TTC549 (cell line): ENCODE data around the gene KIF14.
"Not testable (repeated sequence)": the region's sequence is repeated elsewhere in the genome, so short reads cannot be mapped to it uniquely, and the experiment has no call there.

Experiments used
- FAIRE-seq: peaks from 2 replicates; lab custom pipeline; 2012; peaks lifted over from hg19 to GRCh38; lab: Jason Lieb, UNC

The KIF14 gene

GRCh38 chr1:200634261-200635122 is 13.9 kb upstream of the KIF14 start:
- no peak for FAIRE-seq

GRCh38 chr1:200631375-200631774 is 10.8 kb upstream of the KIF14 start:
- FAIRE-seq: no peak

- FAIRE-seq: peak; percentile 71
Measured at GRCh38 chr1:200630515-200630899, 10.0 kb upstream of the KIF14 start.

GRCh38 chr1:200629876-200630514 is 9.4 kb upstream of the KIF14 start:
- no peak for FAIRE-seq

- no peak for FAIRE-seq
Measured at GRCh38 chr1:200628223-200628881, 7.8 kb upstream of the KIF14 start.

- FAIRE-seq: no peak
Measured at GRCh38 chr1:200627575-200628222, 7.1 kb upstream of the KIF14 start.

DNA sequence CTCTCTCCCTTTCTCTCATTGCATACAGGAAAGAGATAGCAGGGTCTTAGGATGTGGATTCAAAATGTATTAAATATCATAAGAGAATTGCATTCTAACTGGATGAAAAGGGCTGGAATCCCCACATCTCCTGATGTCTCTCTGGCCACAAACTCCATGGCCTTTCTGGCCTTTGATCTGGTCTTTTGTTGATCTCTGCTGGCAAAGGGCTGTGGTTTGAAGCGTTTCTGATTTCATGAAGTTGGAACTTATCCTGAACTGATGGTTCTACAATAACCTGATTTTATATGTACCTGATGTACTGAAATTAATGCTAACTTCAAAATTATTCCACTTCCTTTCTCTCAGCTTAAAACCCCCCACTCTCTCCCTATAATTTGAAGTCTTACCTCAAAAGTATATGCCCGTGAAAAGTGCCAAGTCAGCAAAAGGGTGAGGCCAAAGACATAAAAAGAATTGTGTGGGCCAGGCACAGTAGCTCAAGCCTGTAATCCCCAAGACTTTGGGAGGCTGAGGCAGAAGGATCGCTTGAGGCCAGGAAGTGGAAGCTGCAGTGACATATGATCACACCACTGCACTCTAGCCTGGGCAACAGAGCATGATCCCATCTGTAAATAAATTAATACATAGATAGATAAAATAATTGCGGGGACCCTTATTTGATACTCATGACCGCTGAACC is 6.4 kb upstream of the KIF14 start:
- no peak for FAIRE-seq

DNA sequence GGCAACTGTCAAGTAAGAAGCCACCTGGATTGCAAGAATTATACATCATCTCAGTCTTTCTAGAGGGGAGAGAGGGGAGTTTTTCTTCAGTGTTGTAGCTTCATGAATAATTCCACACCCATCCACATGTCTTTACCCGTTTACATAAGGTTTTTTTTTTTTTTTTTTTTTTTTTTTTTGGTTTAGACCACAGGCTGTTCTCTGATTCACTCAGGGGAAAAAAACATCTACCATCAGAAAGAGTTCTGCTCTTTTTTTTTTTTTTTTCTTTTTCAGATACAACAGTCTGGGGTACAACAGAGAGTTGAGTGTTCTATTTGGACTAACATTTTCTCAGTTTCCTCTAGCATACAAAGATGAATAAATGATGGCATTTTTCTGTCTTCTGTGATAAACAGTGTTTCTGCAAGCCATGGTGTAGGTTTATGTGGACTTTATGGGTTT is 4.9 kb upstream of the KIF14 start:
- no peak for FAIRE-seq

DNA sequence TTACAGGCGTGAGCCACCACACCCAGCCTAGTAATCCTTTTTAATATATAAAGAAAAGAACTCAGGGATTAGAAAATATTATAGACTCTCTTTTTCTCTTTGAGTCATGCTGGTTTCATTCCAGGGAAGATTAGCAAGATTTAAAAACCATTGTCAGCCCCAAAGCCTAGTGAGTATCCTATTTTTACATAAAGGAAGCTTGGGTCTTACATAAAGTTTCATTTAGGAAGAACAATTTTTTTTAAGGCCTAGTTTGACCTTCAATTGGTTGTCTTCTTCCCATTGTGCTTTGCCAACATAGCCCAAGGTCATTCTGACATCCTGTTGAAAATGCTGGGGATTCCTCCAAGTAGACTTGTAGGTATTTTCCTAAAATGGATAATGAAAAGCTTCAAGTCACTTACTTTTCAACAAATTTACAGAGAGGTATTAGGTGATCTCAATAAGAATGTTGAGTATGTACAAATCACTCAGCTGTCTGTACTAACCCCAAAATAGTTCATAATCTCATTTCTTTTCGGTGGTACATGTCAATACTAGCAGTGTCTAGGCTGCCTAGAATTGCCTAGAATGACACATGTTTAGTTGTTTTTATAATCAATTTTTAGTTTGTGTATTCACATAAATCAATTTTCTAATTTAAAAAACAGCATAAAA is 4.3 kb upstream of the KIF14 start:
- no peak for FAIRE-seq

- peak; percentile 75 for FAIRE-seq
Measured at GRCh38 chr1:200619894-200620272, 668 bp downstream of the KIF14 start.

DNA sequence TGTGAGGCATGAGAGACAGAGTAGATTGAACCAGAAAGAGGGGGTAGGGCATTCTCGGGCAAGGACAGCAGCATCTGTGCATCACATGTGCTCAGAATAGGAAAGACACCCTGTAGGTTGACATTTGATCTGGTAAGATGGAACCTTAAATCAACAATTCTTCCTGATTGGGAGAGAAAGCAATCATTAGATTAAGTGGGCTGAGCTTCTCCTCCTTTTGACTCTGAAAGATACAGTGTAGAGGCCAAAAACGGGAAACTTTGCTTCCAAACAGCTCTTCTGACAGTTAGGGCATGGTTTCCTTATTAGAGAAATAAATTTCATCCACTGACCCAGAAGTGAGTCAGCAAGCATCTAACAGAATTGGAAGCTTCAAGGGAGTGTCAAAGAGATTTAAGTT is 9.7 kb downstream of the KIF14 start:
- FAIRE-seq: no peak

DNA sequence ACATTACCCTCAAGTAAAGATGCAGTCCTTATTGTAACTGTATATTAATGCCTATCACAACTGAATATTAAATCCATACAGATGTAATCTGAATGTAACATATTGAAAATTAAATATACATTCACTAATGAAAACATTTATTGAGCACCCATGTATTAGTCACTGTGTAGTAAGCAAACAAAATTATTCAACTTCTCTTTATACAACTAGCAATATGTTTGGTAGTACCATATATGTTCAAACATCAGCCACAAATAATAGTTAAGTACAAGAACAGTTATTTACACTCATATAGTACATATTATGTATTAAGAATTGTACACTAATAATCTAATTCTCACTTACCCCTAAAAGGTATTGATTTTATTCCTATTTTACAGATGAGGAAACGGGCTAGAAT is 17.9 kb downstream of the KIF14 start:
- peak; percentile 87 for FAIRE-seq

GRCh38 chr1:200590001-200590400 is 30.6 kb downstream of the KIF14 start:
- FAIRE-seq: no peak

- FAIRE-seq: no peak
Measured at GRCh38 chr1:200588698-200589097, 31.9 kb downstream of the KIF14 start.

DNA sequence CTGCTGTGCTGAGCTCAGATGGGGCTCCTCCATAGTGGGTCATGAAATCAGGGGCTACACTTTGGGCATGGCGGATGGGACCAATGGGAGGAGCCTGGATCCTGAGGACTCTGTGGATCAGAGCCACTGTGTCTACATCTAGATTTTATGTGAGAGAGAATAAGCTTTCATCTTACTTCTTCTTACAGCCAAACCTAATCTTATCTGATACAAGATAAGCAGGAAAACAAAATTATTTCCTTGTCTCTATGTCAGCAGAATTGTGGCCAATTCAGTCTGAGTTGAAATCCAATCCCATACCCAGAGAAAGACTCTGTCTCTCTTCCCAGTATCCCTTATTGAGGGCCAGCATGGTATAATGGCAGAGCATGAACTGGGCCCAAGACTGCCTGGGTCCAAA is 56.2 kb downstream of the KIF14 start:
- no peak for FAIRE-seq

GRCh38 chr1:200561856-200562214 is 58.7 kb downstream of the KIF14 start:
- no peak for FAIRE-seq

- peak; percentile 98 for FAIRE-seq
Measured at GRCh38 chr1:200558866-200559459, 61.6 kb downstream of the KIF14 start.

GRCh38 chr1:200556002-200556401 is 64.5 kb downstream of the KIF14 start:
- FAIRE-seq: no peak

DNA sequence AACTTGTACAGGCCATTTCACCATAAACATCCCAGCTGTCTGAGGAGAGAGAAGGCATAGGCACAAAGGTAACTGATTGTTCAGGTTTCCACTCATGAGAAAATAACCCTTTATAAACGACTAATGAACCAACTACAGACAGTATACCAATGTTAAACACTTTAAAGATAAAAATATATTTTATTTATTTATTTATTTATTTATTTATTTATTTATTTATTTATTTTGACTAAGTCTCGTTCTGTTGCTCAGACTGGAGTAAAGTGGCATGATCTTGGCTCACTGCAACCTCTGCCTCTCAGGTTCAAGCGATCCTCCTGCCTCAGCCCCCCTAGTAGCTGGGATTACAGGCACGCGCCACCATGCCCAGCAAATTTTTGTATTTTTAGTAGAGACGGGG is 67.8 kb downstream of the KIF14 start:
- not testable (repeated sequence) for FAIRE-seq

- FAIRE-seq: no peak
Measured at GRCh38 chr1:200550367-200550766, 70.2 kb downstream of the KIF14 start.

GRCh38 chr1:200547386-200547785 is 73.2 kb downstream of the KIF14 start:
- no peak for FAIRE-seq
